H9 (cell line): ENCODE results near the gene ANKS1B. TPM values are rescaled to one million over a fixed set of nuclear protein-coding genes. Genes with fewer than 3 reads are reported as not detected.

Experiments used
- DNase-seq: peaks from one replicate; pipeline ENCODE4 v3.0.0-alpha.2; 2017
- H2AFZ ChIP-seq: one replicate; pipeline ENCODE4 v1.6.1; 2013; ENCODE audit warnings: mild to moderate bottlenecking, low read length, control low read depth, moderate library complexity
- H2AK5ac ChIP-seq: 2 replicates; pipeline ENCODE4 v1.6.1; 2013; ENCODE audit warnings: low read length, control low read depth, mixed read lengths; ENCODE audit not compliant: insufficient read length
- H2BK120ac ChIP-seq: one replicate; pipeline ENCODE4 v1.6.1; 2013; ENCODE audit warnings: low read depth, mild to moderate bottlenecking, low read length, control low read depth, inconsistent platforms; ENCODE audit not compliant: poor library complexity, severe bottlenecking
- H2BK12ac ChIP-seq: 2 replicates; pipeline ENCODE4 v1.6.1; 2013; ENCODE audit warnings: low read length, control low read depth, mixed read lengths, low read depth; ENCODE audit not compliant: insufficient read length
- H2BK15ac ChIP-seq: 2 replicates; pipeline ENCODE4 v1.6.1; 2013; ENCODE audit warnings: low read depth, low read length, control low read depth
- H2BK20ac ChIP-seq: one replicate; pipeline ENCODE4 v1.6.1; 2013; ENCODE audit warnings: low read depth, mild to moderate bottlenecking, low read length, control low read depth, inconsistent platforms; ENCODE audit not compliant: poor library complexity, severe bottlenecking
- H2BK5ac ChIP-seq: 2 replicates; pipeline ENCODE4 v1.6.1; 2013; ENCODE audit warnings: low read length, control low read depth, mixed read lengths; ENCODE audit not compliant: insufficient read length
- H3K14ac ChIP-seq: 2 replicates; pipeline ENCODE4 v1.6.1; 2013; ENCODE audit warnings: low read length, control low read depth; ENCODE audit not compliant: insufficient read depth
- H3K18ac ChIP-seq: 2 replicates; pipeline ENCODE4 v1.6.1; 2013; ENCODE audit warnings: low read depth, mild to moderate bottlenecking, mixed read lengths, low read length, control low read depth; ENCODE audit not compliant: insufficient read length
- H3K23ac ChIP-seq: 2 replicates; pipeline ENCODE4 v1.6.1; 2013; ENCODE audit warnings: low read length, control low read depth, mixed read lengths, low read depth; ENCODE audit not compliant: insufficient read length
- H3K23me2 ChIP-seq: 2 replicates; pipeline ENCODE4 v1.6.1; 2013; ENCODE audit warnings: low read depth, mild to moderate bottlenecking, mixed read lengths, low read length, control low read depth; ENCODE audit not compliant: insufficient read length, poor library complexity, severe bottlenecking
- H3K27ac ChIP-seq: 2 replicates; pipeline ENCODE4 v1.5.1; 2013; ENCODE audit warnings: low read length, control low read depth, mixed read lengths, low read depth; ENCODE audit not compliant: insufficient read length
- H3K27me3 ChIP-seq: 2 replicates; pipeline ENCODE4 v1.6.1; 2013; ENCODE audit warnings: low read length, control low read depth, inconsistent platforms; ENCODE audit not compliant: insufficient read depth
- H3K4ac ChIP-seq: 2 replicates; pipeline ENCODE4 v1.6.1; 2013; ENCODE audit warnings: low read depth, mild to moderate bottlenecking, control low read depth, inconsistent platforms, low read length, moderate library complexity
- H3K4me1 ChIP-seq: 2 replicates; pipeline ENCODE4 v1.6.1; 2013; ENCODE audit warnings: low read length, control low read depth, inconsistent platforms; ENCODE audit not compliant: insufficient read depth
- H3K4me2 ChIP-seq: 2 replicates; pipeline ENCODE4 v1.6.1; 2013; ENCODE audit warnings: low read length, control low read depth, mixed read lengths; ENCODE audit not compliant: insufficient read length, insufficient read depth
- H3K56ac ChIP-seq: 2 replicates; pipeline ENCODE4 v1.6.1; 2013; ENCODE audit warnings: low read depth, mild to moderate bottlenecking, mixed read lengths, low read length, control low read depth; ENCODE audit not compliant: insufficient read length
- H3K79me1 ChIP-seq: 2 replicates; pipeline ENCODE4 v1.6.1; 2013; ENCODE audit warnings: low read depth, mild to moderate bottlenecking, moderate library complexity, low read length, control low read depth, inconsistent platforms; ENCODE audit not compliant: insufficient read depth, poor library complexity, severe bottlenecking
- H3K79me2 ChIP-seq: 2 replicates; pipeline ENCODE4 v1.6.1; 2013; ENCODE audit warnings: low read length, control low read depth, inconsistent platforms; ENCODE audit not compliant: insufficient read depth
- H3K9ac ChIP-seq: 2 replicates; pipeline ENCODE4 v1.6.1; 2013; ENCODE audit warnings: low read length, control low read depth, mixed read lengths; ENCODE audit not compliant: insufficient read length; ENCODE audit errors: extremely low read depth
- H3K9me3 ChIP-seq: one replicate; pipeline ENCODE4 v1.6.1; 2013; ENCODE audit warnings: low read depth, low read length, inconsistent platforms; ENCODE audit not compliant: control insufficient read depth
- H3T11ph ChIP-seq: one replicate; pipeline ENCODE4 v1.6.1; 2013; ENCODE audit warnings: mild to moderate bottlenecking, low read length, control low read depth, inconsistent platforms
- H4K20me1 ChIP-seq: one replicate; pipeline ENCODE4 v1.6.1; 2013; ENCODE audit not compliant: control insufficient read depth, insufficient read length, insufficient read depth
- H4K5ac ChIP-seq: 2 replicates; pipeline ENCODE4 v1.6.1; 2013; ENCODE audit warnings: low read depth, mild to moderate bottlenecking, mixed read lengths, low read length, control low read depth; ENCODE audit not compliant: insufficient read length
- H4K8ac ChIP-seq: replicated peaks from 2 replicates; pipeline ENCODE4 v1.6.1; 2013; ENCODE audit warnings: low read length, control low read depth, mixed read lengths, low read depth; ENCODE audit not compliant: insufficient read length
- H4K91ac ChIP-seq: 2 replicates; pipeline ENCODE4 v1.6.1; 2013; ENCODE audit warnings: low read depth, mild to moderate bottlenecking, moderate library complexity, mixed read lengths, low read length, control low read depth; ENCODE audit not compliant: insufficient read length
- H3K27ac Mint-ChIP-seq, 3 experiments: 2 replicates in 2 of 3; 3 replicates in 1 of 3; pipeline ENCODE4 v1.8.0; 2020 to 2021; ENCODE audit warnings: mixed read lengths in 3 of 3, mild to moderate bottlenecking in 1 of 3, moderate library complexity in 1 of 3
- H3K27me3 Mint-ChIP-seq: 2 replicates; pipeline ENCODE4 v1.8.0; 2021; ENCODE audit warnings: low read depth, mild to moderate bottlenecking, moderate library complexity, mixed read lengths
- H3K36me3 Mint-ChIP-seq, 3 experiments: 2 replicates in 2 of 3; 3 replicates in 1 of 3; pipeline ENCODE4 v1.8.0; 2020 to 2021; ENCODE audit warnings: low read depth in 3 of 3, mixed read lengths in 3 of 3; ENCODE audit not compliant: insufficient read depth in 1 of 3
- H3K4me1 Mint-ChIP-seq, 2 experiments: 2 replicates each; pipeline ENCODE4 v1.8.0; 2020; ENCODE audit warnings: mixed read lengths in 2 of 2
- H3K4me3 Mint-ChIP-seq, 2 experiments: 2 replicates in 1 of 2; 3 replicates in 1 of 2; pipeline ENCODE4 v1.8.0; 2020 to 2021; ENCODE audit warnings: mild to moderate bottlenecking in 2 of 2, mixed read lengths in 2 of 2, moderate library complexity in 1 of 2
- H3K9me3 Mint-ChIP-seq, 2 experiments: 2 replicates in 1 of 2; 3 replicates in 1 of 2; pipeline ENCODE4 v1.8.0; 2020; ENCODE audit warnings: mild to moderate bottlenecking in 2 of 2, mixed read lengths in 2 of 2, moderate library complexity in 1 of 2
- CTCF ChIP-seq: fragments of 200-600 bp; sonication (generic); conservative IDR thresholded peaks from 3 replicates; pipeline ENCODE4 v1.8.0; 2021; ENCODE audit warnings: antibody characterized with exemption, mild to moderate bottlenecking
- WGBS: extraction: QIAGEN DNeasy Blood & Tissue Kit; methylation state at CpG from one replicate; pipeline ENCODE4 v1.1.7; 2013; ENCODE audit warnings: missing lambda C conversion rate, low lambda C conversion rate, mixed read lengths; ENCODE audit not compliant: insufficient read length; ENCODE audit errors: extremely low coverage; 5-methylcytosine and 5-hydroxymethylcytosine counted together
- total RNA-seq: library from RNA; stranded (reverse); gene quantifications from 2 replicates; pipeline ENCODE4 v1.2.1, GENCODE V29; 2021

ANKS1B gene
- total RNA-seq, 1 experiment from 2014 or later, result 4.1 TPM

- H3K27ac Mint-ChIP-seq, result no peak overlapping the region
- H3K9me3 Mint-ChIP-seq, result peaks cover 0 to 13% of the 10 kb centered on the region in 2 experiments; a peak in 2 of 5 replicates
- Histone ChIP-seq H3K18ac (no peak overlapping the region), H2BK12ac (no peak overlapping the region), H3K9ac (no peak overlapping the region), H3K23me2 (no peaks in the 10 kb centered on the region), H2BK5ac (no peak overlapping the region), H4K91ac (no peak overlapping the region), H3K56ac (no peak overlapping the region), H3K14ac (no peak overlapping the region), H3K4me2 (no peak overlapping the region), H3K4ac (no peak overlapping the region), H3K23ac (no peak overlapping the region), H3K9me3 (no peaks in the 10 kb centered on the region), H3K27me3 (no peaks in the 10 kb centered on the region), H3K27ac (no peak overlapping the region), H4K8ac (no peak overlapping the region), H3T11ph (no peak overlapping the region), H4K5ac (no peak overlapping the region), H2BK20ac (no peak overlapping the region), H2BK15ac (no peak overlapping the region), H4K20me1 (no peaks in the 10 kb centered on the region), H3K4me1 (no peaks in the 10 kb centered on the region), H3K79me2 (no peaks in the 10 kb centered on the region), H3K79me1 (no peaks in the 10 kb centered on the region), H2BK120ac (no peak overlapping the region), H2AK5ac (no peak overlapping the region), H2AFZ (no peak overlapping the region)
- peaks cover 8% of the 10 kb centered on the region; the same call in 1 of the 2 replicates for H3K27me3 Mint-ChIP-seq
- WGBS, result no CpG with 5 or more reads among the region's 4 CpGs
- DNase-seq, result no peak
- peaks cover 0 to 7% (median 7%) of the 10 kb centered on the region in 3 experiments; a peak in 4 of 7 replicates for H3K36me3 Mint-ChIP-seq
- peaks cover 32 to 33% of the 10 kb centered on the region in 2 experiments for H3K4me1 Mint-ChIP-seq
- TF ChIP-seq CTCF, result no peak
- no peak overlapping the region for H3K4me3 Mint-ChIP-seq
Observed at GRCh38 chr12:99024870-99025269, 959.9 kb downstream of the ANKS1B start.
